ENCODE measurements around the gene CD38.

Gene CD38

DNA sequence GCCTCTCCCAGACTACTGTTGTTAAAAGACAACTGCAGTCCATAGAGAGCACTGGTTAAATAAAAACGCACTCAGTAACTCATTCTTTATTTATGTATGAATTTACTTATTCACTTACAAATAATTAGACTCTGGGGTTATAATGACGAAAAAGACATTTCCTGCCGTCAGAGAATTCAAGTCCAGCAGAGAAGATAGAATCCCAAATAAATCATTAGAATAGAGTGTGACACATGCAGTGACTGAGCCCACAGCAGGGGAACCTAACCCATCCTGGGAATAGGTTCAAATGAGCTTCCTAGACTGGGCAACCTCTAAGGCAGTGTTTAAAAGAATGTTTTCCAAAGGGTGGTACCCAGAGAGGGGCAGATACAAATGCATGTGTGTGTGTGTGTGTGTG, 106.5 kb downstream of the CD38 start:
- TF ChIP-seq ZFX (IDR thresholded peaks at IDR 0.05; ENCODE audit: borderline replicate concordance): no peak
- no peak for TF ChIP-seq CTCF (IDR thresholded peaks at IDR 0.05)
- no peak overlapping the region for H3K27ac ChIP-seq

- H3K27ac ChIP-seq: no peak overlapping the region
- no peak for TF ChIP-seq CTCF (IDR thresholded peaks at IDR 0.05)
- TF ChIP-seq ZFX (IDR thresholded peaks at IDR 0.05; ENCODE audit: borderline replicate concordance): no peak
Observed at GRCh38 chr4:15885422-15885821, 107.3 kb downstream of the CD38 start.

DNA sequence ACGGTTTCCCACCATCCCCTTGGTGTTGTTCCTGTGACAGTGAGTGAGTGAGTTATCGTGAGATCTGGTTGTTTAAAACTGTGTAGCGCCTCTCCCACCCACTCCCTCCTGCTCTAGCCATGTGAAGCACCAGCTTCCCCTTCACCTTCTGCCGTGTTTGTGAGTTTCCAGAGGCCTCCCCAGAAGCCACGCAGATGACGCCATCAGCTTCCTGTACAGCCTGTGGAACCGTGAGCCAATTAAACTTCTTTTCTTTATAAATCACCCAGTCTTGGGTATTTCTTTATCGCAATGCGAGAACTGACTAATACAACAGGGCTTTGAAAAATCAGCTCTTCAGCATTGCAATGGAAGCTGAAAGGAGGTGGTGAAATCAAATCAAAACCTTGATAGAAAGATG, 110.4 kb downstream of the CD38 start:
- TF ChIP-seq ZFX (IDR thresholded peaks at IDR 0.05; ENCODE audit: borderline replicate concordance) (no peak), CTCF (IDR thresholded peaks at IDR 0.05) (no peak)
- H3K27ac ChIP-seq: no peak overlapping the region

- no peak overlapping the region for H3K27ac ChIP-seq
- TF ChIP-seq CTCF (IDR thresholded peaks at IDR 0.05) (no peak), ZFX (IDR thresholded peaks at IDR 0.05; ENCODE audit: borderline replicate concordance) (no peak)
Observed at GRCh38 chr4:15890246-15890829, 112.2 kb downstream of the CD38 start.

DNA sequence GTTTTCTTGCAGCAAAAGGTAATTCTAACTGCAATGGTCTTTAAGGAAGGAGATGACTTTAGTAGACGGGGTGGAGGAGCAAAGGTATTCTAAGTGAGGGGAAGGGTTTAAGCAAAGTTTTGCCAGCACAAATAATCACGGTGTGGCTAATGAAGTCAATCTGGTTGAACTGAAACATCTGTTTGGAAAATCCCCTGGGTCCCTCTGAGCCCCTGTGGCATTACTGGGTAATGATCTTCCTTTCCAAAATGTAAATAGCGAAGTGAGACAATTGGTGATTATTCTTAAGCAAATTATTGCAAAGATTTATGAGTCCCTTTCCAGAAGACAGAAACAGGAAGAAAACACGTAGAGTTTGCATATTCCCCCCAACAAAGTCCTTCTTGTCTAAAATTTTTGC, 113.2 kb downstream of the CD38 start:
- no peak overlapping the region for H3K27ac ChIP-seq

DNA sequence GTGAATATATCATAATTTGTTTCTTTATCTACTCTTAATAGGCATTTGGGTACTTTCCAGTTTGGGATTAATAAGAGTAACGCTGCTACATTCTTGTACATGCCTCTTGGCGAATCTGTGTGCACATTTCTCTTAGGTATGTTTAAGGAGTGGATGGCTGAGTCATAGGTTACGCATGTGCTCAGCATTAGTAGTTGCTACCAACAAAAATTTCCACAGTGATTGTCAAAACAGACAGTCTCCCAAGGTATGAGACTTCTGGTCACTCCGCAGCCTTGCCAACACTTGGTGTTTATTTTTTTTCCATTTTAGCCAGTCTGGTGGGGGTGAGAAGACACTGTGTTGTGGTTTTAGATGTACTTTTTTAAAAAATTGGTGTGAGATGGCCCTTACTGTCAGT, 115.8 kb downstream of the CD38 start:
- TF ChIP-seq ZFX (IDR thresholded peaks at IDR 0.05; ENCODE audit: borderline replicate concordance): no peak
- no peak for TF ChIP-seq CTCF (IDR thresholded peaks at IDR 0.05)
- H3K27ac ChIP-seq: no peak overlapping the region

More for the DNA sequence above, 113.2 kb downstream of the CD38 start:
- TF ChIP-seq CTCF (IDR thresholded peaks at IDR 0.05) (no peak), ZFX (IDR thresholded peaks at IDR 0.05; ENCODE audit: borderline replicate concordance) (no peak)

- no peak for TF ChIP-seq ZFX (IDR thresholded peaks at IDR 0.05; ENCODE audit: borderline replicate concordance)
- no peak for TF ChIP-seq CTCF (IDR thresholded peaks at IDR 0.05)
- H3K27ac ChIP-seq: no peak overlapping the region
Observed at GRCh38 chr4:15894393-15894792, 116.3 kb downstream of the CD38 start.

All from 22Rv1 (cell line).